ENCODE results near the gene BBX. TPM values are rescaled to one million over a fixed set of nuclear protein-coding genes. Genes with fewer than 3 reads are reported as not detected.

The BBX gene
- total RNA-seq, 1 donor from 2014 or later: 45.8 TPM

GRCh38 chr3:107600780-107601179, 78.0 kb downstream of the BBX start:
- no peak for DNase-seq

- DNase-seq: peak; percentile 29
These were observed 81.5 kb downstream of the BBX start for GRCh38 chr3:107604057-107604822.

- DNase-seq: no peak
These were observed 89.2 kb downstream of the BBX start for GRCh38 chr3:107611775-107612469.

GRCh38 chr3:107612664-107613084, 89.9 kb downstream of the BBX start:
- DNase-seq: no peak

- DNase-seq: no peak
These were observed 96.8 kb downstream of the BBX start for GRCh38 chr3:107619549-107619948.

- DNase-seq: no peak
These were observed 97.8 kb downstream of the BBX start for GRCh38 chr3:107620534-107620933.

GRCh38 chr3:107621465-107621864, 98.7 kb downstream of the BBX start:
- no peak for DNase-seq

- DNase-seq: no peak
These were observed 105.3 kb downstream of the BBX start for GRCh38 chr3:107627962-107628542.

GRCh38 chr3:107629566-107629965, 106.8 kb downstream of the BBX start:
- DNase-seq: no peak

- no peak for DNase-seq
These were observed 108.0 kb downstream of the BBX start for GRCh38 chr3:107630779-107631178.

- no peak for DNase-seq
These were observed 109.8 kb downstream of the BBX start for GRCh38 chr3:107632576-107632975.

- DNase-seq: no peak
These were observed 110.8 kb downstream of the BBX start for GRCh38 chr3:107633327-107634098.

GRCh38 chr3:107634099-107634489, 111.3 kb downstream of the BBX start:
- no peak for DNase-seq

GRCh38 chr3:107637416-107638183, 114.8 kb downstream of the BBX start:
- no peak for DNase-seq

GRCh38 chr3:107641572-107642307, 119.0 kb downstream of the BBX start:
- peak; percentile 10 for DNase-seq

GRCh38 chr3:107643038-107643883, 120.5 kb downstream of the BBX start:
- DNase-seq: no peak

- DNase-seq: no peak
These were observed 121.9 kb downstream of the BBX start for GRCh38 chr3:107644631-107645030.

GRCh38 chr3:107650788-107651187, 128.0 kb downstream of the BBX start:
- no peak for DNase-seq

GRCh38 chr3:107651782-107652181, 129.0 kb downstream of the BBX start:
- DNase-seq: no peak

GRCh38 chr3:107654218-107654617, 131.5 kb downstream of the BBX start:
- no peak for DNase-seq

Measured in skin of body (tissue), 2 donors.